ENCODE measurements around the gene KRTAP9-7.

DNA sequence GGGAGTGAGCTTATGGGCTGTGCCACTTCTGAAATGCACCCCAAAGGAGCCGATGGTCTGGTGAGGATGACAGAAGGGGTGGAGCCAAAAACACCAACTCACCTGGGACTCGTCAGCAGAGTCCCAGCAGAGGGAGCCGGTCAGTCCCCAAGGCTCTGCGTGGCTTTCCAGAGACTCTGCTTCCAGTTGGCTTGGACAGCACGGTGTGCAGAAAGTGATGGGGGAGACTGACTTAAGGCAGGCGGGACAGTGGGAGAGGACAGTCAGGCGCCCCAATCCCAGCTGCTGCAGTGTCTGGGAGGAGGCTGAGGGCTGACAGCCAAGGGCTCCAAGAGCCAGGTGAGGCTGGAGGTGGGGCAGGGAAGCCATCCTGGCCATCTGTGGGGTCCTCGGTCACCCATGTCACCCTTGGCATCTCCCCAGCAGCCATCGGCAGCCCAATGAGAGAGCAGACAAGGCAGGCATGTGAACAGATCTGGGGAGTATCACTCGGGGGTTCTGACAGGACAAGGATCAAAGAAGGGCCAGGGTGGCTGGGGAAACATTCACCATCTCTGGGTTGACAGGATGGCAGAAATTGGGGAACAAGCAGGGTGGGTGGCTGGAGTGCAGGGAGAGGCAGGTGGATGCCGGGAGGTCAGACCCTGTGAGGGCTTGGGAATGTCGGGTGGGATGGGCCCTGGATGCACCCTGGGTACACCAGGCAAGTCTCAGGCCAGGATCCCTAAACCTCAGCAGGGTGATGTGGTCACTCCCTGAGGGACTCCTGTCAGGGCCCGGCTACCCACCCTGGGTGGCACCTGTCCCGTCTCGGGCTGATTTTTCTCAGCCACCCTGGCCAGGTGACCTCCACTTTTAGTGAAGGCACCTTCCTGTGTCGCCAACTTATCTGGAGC, 48.9 kb downstream of the KRTAP9-7 start:
- TF ChIP-seq, protein P1, sequence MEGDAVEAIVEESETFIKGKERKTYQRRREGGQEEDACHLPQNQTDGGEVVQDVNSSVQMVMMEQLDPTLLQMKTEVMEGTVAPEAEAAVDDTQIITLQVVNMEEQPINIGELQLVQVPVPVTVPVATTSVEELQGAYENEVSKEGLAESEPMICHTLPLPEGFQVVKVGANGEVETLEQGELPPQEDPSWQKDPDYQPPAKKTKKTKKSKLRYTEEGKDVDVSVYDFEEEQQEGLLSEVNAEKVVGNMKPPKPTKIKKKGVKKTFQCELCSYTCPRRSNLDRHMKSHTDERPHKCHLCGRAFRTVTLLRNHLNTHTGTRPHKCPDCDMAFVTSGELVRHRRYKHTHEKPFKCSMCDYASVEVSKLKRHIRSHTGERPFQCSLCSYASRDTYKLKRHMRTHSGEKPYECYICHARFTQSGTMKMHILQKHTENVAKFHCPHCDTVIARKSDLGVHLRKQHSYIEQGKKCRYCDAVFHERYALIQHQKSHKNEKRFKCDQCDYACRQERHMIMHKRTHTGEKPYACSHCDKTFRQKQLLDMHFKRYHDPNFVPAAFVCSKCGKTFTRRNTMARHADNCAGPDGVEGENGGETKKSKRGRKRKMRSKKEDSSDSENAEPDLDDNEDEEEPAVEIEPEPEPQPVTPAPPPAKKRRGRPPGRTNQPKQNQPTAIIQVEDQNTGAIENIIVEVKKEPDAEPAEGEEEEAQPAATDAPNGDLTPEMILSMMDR (IDR thresholded peaks at IDR 0.05), result peak; percentile 7; the same call in 1 of the 2 replicates
- TF ChIP-seq ETV6 (CRISPR knock-in tag; IDR thresholded peaks at IDR 0.05) (no peak), ZNF121 (CRISPR knock-in tag; IDR thresholded peaks at IDR 0.05) (no peak), ZNF232 (CRISPR knock-in tag; IDR thresholded peaks at IDR 0.05) (no peak), NFATC4 (CRISPR knock-in tag; IDR thresholded peaks at IDR 0.05) (no peak), TEAD1 (CRISPR knock-in tag; IDR thresholded peaks at IDR 0.05) (no peak), MYBL2 (CRISPR knock-in tag; IDR thresholded peaks at IDR 0.05) (no peak), NFYB (CRISPR knock-in tag; conservative IDR thresholded peaks at IDR 0.05; ENCODE audit: low read depth) (no peak)
- TF ChIP-seq, protein P2, sequence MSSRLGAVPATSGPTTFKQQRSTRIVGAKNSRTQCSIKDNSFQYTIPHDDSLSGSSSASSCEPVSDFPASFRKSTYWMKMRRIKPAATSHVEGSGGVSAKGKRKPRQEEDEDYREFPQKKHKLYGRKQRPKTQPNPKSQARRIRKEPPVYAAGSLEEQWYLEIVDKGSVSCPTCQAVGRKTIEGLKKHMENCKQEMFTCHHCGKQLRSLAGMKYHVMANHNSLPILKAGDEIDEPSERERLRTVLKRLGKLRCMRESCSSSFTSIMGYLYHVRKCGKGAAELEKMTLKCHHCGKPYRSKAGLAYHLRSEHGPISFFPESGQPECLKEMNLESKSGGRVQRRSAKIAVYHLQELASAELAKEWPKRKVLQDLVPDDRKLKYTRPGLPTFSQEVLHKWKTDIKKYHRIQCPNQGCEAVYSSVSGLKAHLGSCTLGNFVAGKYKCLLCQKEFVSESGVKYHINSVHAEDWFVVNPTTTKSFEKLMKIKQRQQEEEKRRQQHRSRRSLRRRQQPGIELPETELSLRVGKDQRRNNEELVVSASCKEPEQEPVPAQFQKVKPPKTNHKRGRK (CRISPR knock-in tag; IDR thresholded peaks at IDR 0.05; ENCODE audit: borderline replicate concordance), result no peak
- TF ChIP-seq, protein P3, sequence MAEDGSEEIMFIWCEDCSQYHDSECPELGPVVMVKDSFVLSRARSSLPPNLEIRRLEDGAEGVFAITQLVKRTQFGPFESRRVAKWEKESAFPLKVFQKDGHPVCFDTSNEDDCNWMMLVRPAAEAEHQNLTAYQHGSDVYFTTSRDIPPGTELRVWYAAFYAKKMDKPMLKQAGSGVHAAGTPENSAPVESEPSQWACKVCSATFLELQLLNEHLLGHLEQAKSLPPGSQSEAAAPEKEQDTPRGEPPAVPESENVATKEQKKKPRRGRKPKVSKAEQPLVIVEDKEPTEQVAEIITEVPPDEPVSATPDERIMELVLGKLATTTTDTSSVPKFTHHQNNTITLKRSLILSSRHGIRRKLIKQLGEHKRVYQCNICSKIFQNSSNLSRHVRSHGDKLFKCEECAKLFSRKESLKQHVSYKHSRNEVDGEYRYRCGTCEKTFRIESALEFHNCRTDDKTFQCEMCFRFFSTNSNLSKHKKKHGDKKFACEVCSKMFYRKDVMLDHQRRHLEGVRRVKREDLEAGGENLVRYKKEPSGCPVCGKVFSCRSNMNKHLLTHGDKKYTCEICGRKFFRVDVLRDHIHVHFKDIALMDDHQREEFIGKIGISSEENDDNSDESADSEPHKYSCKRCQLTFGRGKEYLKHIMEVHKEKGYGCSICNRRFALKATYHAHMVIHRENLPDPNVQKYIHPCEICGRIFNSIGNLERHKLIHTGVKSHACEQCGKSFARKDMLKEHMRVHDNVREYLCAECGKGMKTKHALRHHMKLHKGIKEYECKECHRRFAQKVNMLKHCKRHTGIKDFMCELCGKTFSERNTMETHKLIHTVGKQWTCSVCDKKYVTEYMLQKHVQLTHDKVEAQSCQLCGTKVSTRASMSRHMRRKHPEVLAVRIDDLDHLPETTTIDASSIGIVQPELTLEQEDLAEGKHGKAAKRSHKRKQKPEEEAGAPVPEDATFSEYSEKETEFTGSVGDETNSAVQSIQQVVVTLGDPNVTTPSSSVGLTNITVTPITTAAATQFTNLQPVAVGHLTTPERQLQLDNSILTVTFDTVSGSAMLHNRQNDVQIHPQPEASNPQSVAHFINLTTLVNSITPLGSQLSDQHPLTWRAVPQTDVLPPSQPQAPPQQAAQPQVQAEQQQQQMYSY (CRISPR knock-in tag; IDR thresholded peaks at IDR 0.05), result no peak
- TF ChIP-seq, protein P4, sequence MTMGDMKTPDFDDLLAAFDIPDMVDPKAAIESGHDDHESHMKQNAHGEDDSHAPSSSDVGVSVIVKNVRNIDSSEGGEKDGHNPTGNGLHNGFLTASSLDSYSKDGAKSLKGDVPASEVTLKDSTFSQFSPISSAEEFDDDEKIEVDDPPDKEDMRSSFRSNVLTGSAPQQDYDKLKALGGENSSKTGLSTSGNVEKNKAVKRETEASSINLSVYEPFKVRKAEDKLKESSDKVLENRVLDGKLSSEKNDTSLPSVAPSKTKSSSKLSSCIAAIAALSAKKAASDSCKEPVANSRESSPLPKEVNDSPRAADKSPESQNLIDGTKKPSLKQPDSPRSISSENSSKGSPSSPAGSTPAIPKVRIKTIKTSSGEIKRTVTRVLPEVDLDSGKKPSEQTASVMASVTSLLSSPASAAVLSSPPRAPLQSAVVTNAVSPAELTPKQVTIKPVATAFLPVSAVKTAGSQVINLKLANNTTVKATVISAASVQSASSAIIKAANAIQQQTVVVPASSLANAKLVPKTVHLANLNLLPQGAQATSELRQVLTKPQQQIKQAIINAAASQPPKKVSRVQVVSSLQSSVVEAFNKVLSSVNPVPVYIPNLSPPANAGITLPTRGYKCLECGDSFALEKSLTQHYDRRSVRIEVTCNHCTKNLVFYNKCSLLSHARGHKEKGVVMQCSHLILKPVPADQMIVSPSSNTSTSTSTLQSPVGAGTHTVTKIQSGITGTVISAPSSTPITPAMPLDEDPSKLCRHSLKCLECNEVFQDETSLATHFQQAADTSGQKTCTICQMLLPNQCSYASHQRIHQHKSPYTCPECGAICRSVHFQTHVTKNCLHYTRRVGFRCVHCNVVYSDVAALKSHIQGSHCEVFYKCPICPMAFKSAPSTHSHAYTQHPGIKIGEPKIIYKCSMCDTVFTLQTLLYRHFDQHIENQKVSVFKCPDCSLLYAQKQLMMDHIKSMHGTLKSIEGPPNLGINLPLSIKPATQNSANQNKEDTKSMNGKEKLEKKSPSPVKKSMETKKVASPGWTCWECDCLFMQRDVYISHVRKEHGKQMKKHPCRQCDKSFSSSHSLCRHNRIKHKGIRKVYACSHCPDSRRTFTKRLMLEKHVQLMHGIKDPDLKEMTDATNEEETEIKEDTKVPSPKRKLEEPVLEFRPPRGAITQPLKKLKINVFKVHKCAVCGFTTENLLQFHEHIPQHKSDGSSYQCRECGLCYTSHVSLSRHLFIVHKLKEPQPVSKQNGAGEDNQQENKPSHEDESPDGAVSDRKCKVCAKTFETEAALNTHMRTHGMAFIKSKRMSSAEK (CRISPR knock-in tag; IDR thresholded peaks at IDR 0.05; ENCODE audit: borderline replicate concordance), result no peak
- TF ChIP-seq, protein P5, sequence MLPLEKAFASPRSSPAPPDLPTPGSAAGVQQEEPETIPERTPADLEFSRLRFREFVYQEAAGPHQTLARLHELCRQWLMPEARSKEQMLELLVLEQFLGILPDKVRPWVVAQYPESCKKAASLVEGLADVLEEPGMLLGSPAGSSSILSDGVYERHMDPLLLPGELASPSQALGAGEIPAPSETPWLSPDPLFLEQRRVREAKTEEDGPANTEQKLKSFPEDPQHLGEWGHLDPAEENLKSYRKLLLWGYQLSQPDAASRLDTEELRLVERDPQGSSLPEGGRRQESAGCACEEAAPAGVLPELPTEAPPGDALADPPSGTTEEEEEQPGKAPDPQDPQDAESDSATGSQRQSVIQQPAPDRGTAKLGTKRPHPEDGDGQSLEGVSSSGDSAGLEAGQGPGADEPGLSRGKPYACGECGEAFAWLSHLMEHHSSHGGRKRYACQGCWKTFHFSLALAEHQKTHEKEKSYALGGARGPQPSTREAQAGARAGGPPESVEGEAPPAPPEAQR (CRISPR knock-in tag; IDR thresholded peaks at IDR 0.05), result no peak
